LNCAP (cell line): Measurements from ENCODE around the gene ARHGDIG.

Experiments
- TF ChIP-seq, protein P1 (sequence below): fragments of 450-650 bp; IDR thresholded peaks from 2 replicates; pipeline ENCODE4 v1.5.1; 2017; ENCODE audit warnings: mild to moderate bottlenecking

Gene ARHGDIG

GRCh38 chr16:284204-285120 is 4.1 kb downstream of the ARHGDIG start:
- TF ChIP-seq, protein P1, sequence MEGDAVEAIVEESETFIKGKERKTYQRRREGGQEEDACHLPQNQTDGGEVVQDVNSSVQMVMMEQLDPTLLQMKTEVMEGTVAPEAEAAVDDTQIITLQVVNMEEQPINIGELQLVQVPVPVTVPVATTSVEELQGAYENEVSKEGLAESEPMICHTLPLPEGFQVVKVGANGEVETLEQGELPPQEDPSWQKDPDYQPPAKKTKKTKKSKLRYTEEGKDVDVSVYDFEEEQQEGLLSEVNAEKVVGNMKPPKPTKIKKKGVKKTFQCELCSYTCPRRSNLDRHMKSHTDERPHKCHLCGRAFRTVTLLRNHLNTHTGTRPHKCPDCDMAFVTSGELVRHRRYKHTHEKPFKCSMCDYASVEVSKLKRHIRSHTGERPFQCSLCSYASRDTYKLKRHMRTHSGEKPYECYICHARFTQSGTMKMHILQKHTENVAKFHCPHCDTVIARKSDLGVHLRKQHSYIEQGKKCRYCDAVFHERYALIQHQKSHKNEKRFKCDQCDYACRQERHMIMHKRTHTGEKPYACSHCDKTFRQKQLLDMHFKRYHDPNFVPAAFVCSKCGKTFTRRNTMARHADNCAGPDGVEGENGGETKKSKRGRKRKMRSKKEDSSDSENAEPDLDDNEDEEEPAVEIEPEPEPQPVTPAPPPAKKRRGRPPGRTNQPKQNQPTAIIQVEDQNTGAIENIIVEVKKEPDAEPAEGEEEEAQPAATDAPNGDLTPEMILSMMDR, result no peak

- TF ChIP-seq, protein P1, result no peak
These were observed 5.0 kb downstream of the ARHGDIG start for GRCh38 chr16:285146-286055.

GRCh38 chr16:286491-287297 is 6.3 kb downstream of the ARHGDIG start:
- TF ChIP-seq, protein P1, result no peak

GRCh38 chr16:287298-287811 is 7.0 kb downstream of the ARHGDIG start:
- TF ChIP-seq, protein P1, result no peak

DNA sequence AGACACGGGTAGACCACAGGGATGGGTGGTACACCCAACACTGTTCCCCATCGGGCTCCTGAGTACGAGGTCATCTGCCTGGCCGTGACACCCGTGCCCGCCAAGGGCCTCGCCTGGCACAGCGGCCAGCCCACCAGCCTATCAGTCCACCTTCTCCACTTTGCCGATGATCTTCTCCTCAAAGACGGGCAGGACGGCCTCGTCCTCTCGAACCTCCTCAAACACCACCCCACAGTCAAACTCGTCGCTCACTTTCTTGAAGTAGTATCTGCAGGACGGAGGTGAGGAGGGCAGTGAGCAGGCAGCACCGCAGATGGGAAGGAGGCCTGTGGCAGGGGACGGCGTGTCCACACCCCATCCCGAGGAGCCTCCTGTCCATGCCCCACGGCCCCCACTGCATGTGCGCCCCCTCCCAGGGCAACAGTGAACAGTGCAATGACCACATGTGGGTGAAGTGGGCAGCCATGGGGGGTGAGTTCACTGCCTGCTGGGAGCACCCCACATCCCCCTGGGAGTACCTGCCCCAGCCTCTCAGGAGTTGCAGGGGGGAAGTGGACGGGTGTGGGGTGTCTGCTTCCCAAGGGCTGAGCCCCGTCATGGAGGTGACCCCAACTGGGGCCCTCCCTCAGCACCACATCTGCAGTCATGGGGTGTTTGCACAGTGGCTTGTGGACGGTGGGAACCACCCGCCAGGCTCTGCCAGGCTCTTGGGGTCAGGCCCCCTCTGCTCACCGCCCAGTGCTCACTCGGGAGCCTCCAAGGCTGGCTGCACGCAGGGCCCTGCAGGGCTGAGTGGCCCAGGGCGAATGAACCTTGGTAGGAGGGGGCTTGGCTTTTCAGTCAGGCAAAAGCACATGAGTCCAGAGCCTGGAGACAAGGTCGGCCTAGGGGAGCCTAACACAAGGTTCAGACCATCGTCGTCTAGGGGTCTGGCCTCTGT is 7.9 kb downstream of the ARHGDIG start:
- TF ChIP-seq, protein P1, result no peak

GRCh38 chr16:289395-289997 is 9.1 kb downstream of the ARHGDIG start:
- TF ChIP-seq, protein P1, result no peak
